ENCODE results near the gene SDSL. TPM values are rescaled to one million over a fixed set of nuclear protein-coding genes. Genes with fewer than 3 reads are reported as not detected.

Gene SDSL
- polyA plus RNA-seq, 1 donor (not counting 4 experiments of a cell fraction or from before 2014, with no cell fraction given): 1.9 TPM

GRCh38 chr12:113400362-113400761, 21.8 kb upstream of the SDSL start:
- Histone ChIP-seq H3K9me3 (ENCODE audit: control insufficient read depth, low read depth, low read length) (no peaks in the 10 kb centered on the region), H3K36me3 (ENCODE audit: control insufficient read depth in 2 of 2, extremely low read depth in 1 of 2, insufficient read depth in 2 of 2, low read length in 2 of 2) (no peaks in the 10 kb centered on the region), H3K27me3 (ENCODE audit: control insufficient read depth, extremely low read depth, insufficient read depth, low read length) (no peaks in the 10 kb centered on the region), H3K4me2 (ENCODE audit: control insufficient read depth, extremely low read depth, insufficient read depth, low read depth, low read length) (no peak overlapping the region), H3K27ac (ENCODE audit: control insufficient read depth, insufficient read depth, low read length) (no peak overlapping the region), H3K4me1 (ENCODE audit: control insufficient read depth, extremely low read depth, insufficient read depth, low read length) (no peaks in the 10 kb centered on the region), H3K79me2 (ENCODE audit: control insufficient read depth, insufficient read depth, low read length) (no peaks in the 10 kb centered on the region), H2AFZ (ENCODE audit: control insufficient read depth, low read length) (no peak overlapping the region), H3K9ac (ENCODE audit: control insufficient read depth, extremely low read depth, insufficient read depth, low read length) (no peak overlapping the region), H3K9me1 (ENCODE audit: control insufficient read depth, extremely low read depth, insufficient read depth, low read length) (no peaks in the 10 kb centered on the region), H4K20me1 (ENCODE audit: control insufficient read depth, extremely low read depth, insufficient read depth, low read length) (no peaks in the 10 kb centered on the region), H3K4me3 (ENCODE audit: control insufficient read depth in 2 of 3, extremely low read depth in 1 of 3, insufficient read depth in 2 of 3, low read depth in 1 of 3, low read length in 3 of 3) (no peak overlapping the region)
- dilution Hi-C loops (cut with MboI; ENCODE audit: extremely low pct_ligation_motif_present, low sequenced_read_pairs): no loop called here
- FAIRE-seq: no peak
- no peak for TF ChIP-seq CTCF (optimal IDR thresholded peaks at IDR 0.05 in 1 of 3, IDR thresholded peaks at IDR 0.05 in 1 of 3, conservative IDR thresholded peaks at IDR 0.05 in 1 of 3; ENCODE audit: extremely low read depth in 1 of 3, insufficient read depth in 2 of 3, low read length in 3 of 3)
- no peak for TF ChIP-seq EZH2 (IDR thresholded peaks at IDR 0.05; ENCODE audit: low read length)
- no peak for DNase-seq (ENCODE audit: low read depth, low spot score)

- no peaks in the 10 kb centered on the region for H3K27me3 ChIP-seq (ENCODE audit: control insufficient read depth, extremely low read depth, insufficient read depth, low read length)
- no peaks in the 10 kb centered on the region for H3K79me2 ChIP-seq (ENCODE audit: control insufficient read depth, insufficient read depth, low read length)
- no peaks in the 10 kb centered on the region for H3K36me3 ChIP-seq (ENCODE audit: control insufficient read depth in 2 of 2, extremely low read depth in 1 of 2, insufficient read depth in 2 of 2, low read length in 2 of 2)
- H3K9me1 ChIP-seq (ENCODE audit: control insufficient read depth, extremely low read depth, insufficient read depth, low read length): no peaks in the 10 kb centered on the region
- H3K4me2 ChIP-seq (ENCODE audit: control insufficient read depth, extremely low read depth, insufficient read depth, low read depth, low read length): no peak overlapping the region
- no peaks in the 10 kb centered on the region for H3K9me3 ChIP-seq (ENCODE audit: control insufficient read depth, low read depth, low read length)
- FAIRE-seq (no peak), DNase-seq (ENCODE audit: low read depth, low spot score) (no peak)
- no peak overlapping the region for H3K9ac ChIP-seq (ENCODE audit: control insufficient read depth, extremely low read depth, insufficient read depth, low read length)
- H3K4me1 ChIP-seq (ENCODE audit: control insufficient read depth, extremely low read depth, insufficient read depth, low read length): no peaks in the 10 kb centered on the region
- H3K27ac ChIP-seq (ENCODE audit: control insufficient read depth, insufficient read depth, low read length): no peak overlapping the region
- dilution Hi-C loops (cut with MboI; ENCODE audit: extremely low pct_ligation_motif_present, low sequenced_read_pairs): no loop called here
- H2AFZ ChIP-seq (ENCODE audit: control insufficient read depth, low read length): no peak overlapping the region
- TF ChIP-seq EZH2 (IDR thresholded peaks at IDR 0.05; ENCODE audit: low read length) (no peak), CTCF (optimal IDR thresholded peaks at IDR 0.05 in 1 of 3, IDR thresholded peaks at IDR 0.05 in 1 of 3, conservative IDR thresholded peaks at IDR 0.05 in 1 of 3; ENCODE audit: extremely low read depth in 1 of 3, insufficient read depth in 2 of 3, low read length in 3 of 3) (no peak)
- no peak overlapping the region for H3K4me3 ChIP-seq (ENCODE audit: control insufficient read depth in 2 of 3, extremely low read depth in 1 of 3, insufficient read depth in 2 of 3, low read depth in 1 of 3, low read length in 3 of 3)
- H4K20me1 ChIP-seq (ENCODE audit: control insufficient read depth, extremely low read depth, insufficient read depth, low read length): no peaks in the 10 kb centered on the region
Observed at GRCh38 chr12:113401066-113402000, 20.8 kb upstream of the SDSL start.
